Measurements from ENCODE around the gene MYT1.

GRCh38 chr20:64169091-64169560 is 4.9 kb downstream of the MYT1 start:
- TF ChIP-seq CTCF (IDR thresholded peaks at IDR 0.05; ENCODE audit: poor library complexity) (no peak), EZH2 (IDR thresholded peaks at IDR 0.05; ENCODE audit: borderline replicate concordance) (no peak), EZH2phosphoT487 (IDR thresholded peaks at IDR 0.05; ENCODE audit: low read depth, severe bottlenecking, unreplicated experiment) (no peak)

Measured in hepatocyte (in vitro differentiated cells).